Activated T-helper 9 cell treated with anti-CD3 and anti-CD28 coated beads, Interleukin-2, amount 50 U/mL, for 16 hours (primary cell): ENCODE results near the gene MRTFB.
"Not testable (repeated sequence)": the region's sequence is repeated elsewhere in the genome, so short reads cannot be mapped to it uniquely, and the experiment has no call there.

ENCODE experiments used
- DNase-seq: peaks from one replicate; pipeline ENCODE4 v3.0.0-alpha.2; 2020; ENCODE audit warnings: low read depth

MRTFB gene

GRCh38 chr16:14070877-14071575 is at the start of gene MRTFB:
Gene MRTFB, plus strand, starts transcription at chr16:14071319. Its CDS starts 69,288 bp downstream, at chr16:14140607.
- peak; percentile 69 for DNase-seq

GRCh38 chr16:14023526-14023925 is 47.6 kb upstream of the MRTFB start:
- not testable (repeated sequence) for DNase-seq

GRCh38 chr16:14024283-14024682 is 46.8 kb upstream of the MRTFB start:
- DNase-seq = no peak

- no peak for DNase-seq
Measured at GRCh38 chr16:14026572-14027285, 44.4 kb upstream of the MRTFB start.

- DNase-seq = no peak
Measured at GRCh38 chr16:14028202-14028601, 42.9 kb upstream of the MRTFB start.

- no peak for DNase-seq
Measured at GRCh38 chr16:14029658-14030057, 41.5 kb upstream of the MRTFB start.

- no peak for DNase-seq
Measured at GRCh38 chr16:14035092-14035491, 36.0 kb upstream of the MRTFB start.

- DNase-seq = no peak
Measured at GRCh38 chr16:14036889-14037288, 34.2 kb upstream of the MRTFB start.

- DNase-seq = no peak
Measured at GRCh38 chr16:14037960-14038359, 33.2 kb upstream of the MRTFB start.

GRCh38 chr16:14041164-14041563 is 30.0 kb upstream of the MRTFB start:
- DNase-seq = no peak

GRCh38 chr16:14042706-14043105 is 28.4 kb upstream of the MRTFB start:
- DNase-seq = no peak

GRCh38 chr16:14043278-14043677 is 27.8 kb upstream of the MRTFB start:
- DNase-seq = no peak

- DNase-seq = no peak
Measured at GRCh38 chr16:14043793-14044192, 27.3 kb upstream of the MRTFB start.

GRCh38 chr16:14047121-14047859 is 23.8 kb upstream of the MRTFB start:
- DNase-seq = not testable (repeated sequence)

- no peak for DNase-seq
Measured at GRCh38 chr16:14050291-14051027, 20.7 kb upstream of the MRTFB start.

GRCh38 chr16:14051103-14051729 is 19.9 kb upstream of the MRTFB start:
- no peak for DNase-seq

GRCh38 chr16:14056970-14057369 is 14.1 kb upstream of the MRTFB start:
- DNase-seq = no peak

- DNase-seq = no peak
Measured at GRCh38 chr16:14057878-14058382, 13.2 kb upstream of the MRTFB start.

- no peak for DNase-seq
Measured at GRCh38 chr16:14061732-14062259, 9.3 kb upstream of the MRTFB start.

GRCh38 chr16:14062261-14062660 is 8.9 kb upstream of the MRTFB start:
- no peak for DNase-seq
